GM23248 (cell line): Measurements from ENCODE around the gene ST6GALNAC3.

Experiments
- EZH2 ChIP-seq: fragments of 200-600 bp; sonication (generic); IDR thresholded peaks from 2 replicates; pipeline ENCODE4 v1.6.1; 2018; ENCODE audit warnings: antibody characterized with exemption, mild to moderate bottlenecking; ENCODE audit not compliant: insufficient read depth, poor library complexity, severe bottlenecking
- EZH2phosphoT487 ChIP-seq: fragments of 200-600 bp; sonication (generic); IDR thresholded peaks from 2 replicates; pipeline ENCODE4 v1.6.1; 2018; ENCODE audit warnings: antibody characterized with exemption, moderate library complexity, mild to moderate bottlenecking, low read depth; ENCODE audit not compliant: insufficient read depth

- TF ChIP-seq EZH2 (no peak), EZH2phosphoT487 (no peak)
Measured at GRCh38 chr1:76501136-76501535, 426.6 kb downstream of the ST6GALNAC3 start.
